Measurements from ENCODE around the gene TMEM270. TPM values are rescaled to one million over a fixed set of nuclear protein-coding genes. Genes with fewer than 3 reads are reported as not detected.

Gene TMEM270
- total RNA-seq, 1 experiment from 2014 or later: not detected

- H3K4me1 Mint-ChIP-seq (ENCODE audit: low read depth, unreplicated experiment): no peaks in the 10 kb centered on the region
- no peak overlapping the region for H3K27ac Mint-ChIP-seq (ENCODE audit: unreplicated experiment)
- Histone ChIP-seq H3K9me3 (no peaks in the 10 kb centered on the region), H3K4me1 (no peaks in the 10 kb centered on the region), H3K36me3 (ENCODE audit: control insufficient read depth, insufficient read depth, low read length) (no peaks in the 10 kb centered on the region), H3K4me3 (ENCODE audit: low read depth, low read length) (no peak overlapping the region), H3K27me3 (replicated peaks; ENCODE audit: control insufficient read depth, insufficient read depth, low read length) (no peaks in the 10 kb centered on the region)
- no peaks in the 10 kb centered on the region for H3K36me3 Mint-ChIP-seq (ENCODE audit: insufficient read depth, unreplicated experiment)
- CTCF ChIA-PET: no interaction called here
- POLR2A ChIA-PET: no interaction called here
- H3K27me3 Mint-ChIP-seq (ENCODE audit: insufficient read depth, unreplicated experiment): no peaks in the 10 kb centered on the region
- TF ChIP-seq CTCF (IDR thresholded peaks at IDR 0.05; ENCODE audit: insufficient read depth in 1 of 2, low read depth in 1 of 2, low read length in 1 of 2, severe bottlenecking in 1 of 2, unreplicated experiment in 1 of 2): no peak
- no peaks in the 10 kb centered on the region for H3K9me3 Mint-ChIP-seq (ENCODE audit: unreplicated experiment)
- H3K4me3 Mint-ChIP-seq (ENCODE audit: unreplicated experiment): no peak overlapping the region
- BruUV-seq (replicated peaks): no TSS peak
- intact Hi-C loops (cut with micrococcal nuclease; ENCODE audit: unreplicated experiment): no loop called here
- DNase-seq: peak in 1 of 2 experiments; percentile 27
These were observed 44.4 kb downstream of the TMEM270 start for GRCh38 chr7:73905360-73905759.

- Histone ChIP-seq H3K4me3 (ENCODE audit: low read depth, low read length) (no peak overlapping the region), H3K9me3 (no peaks in the 10 kb centered on the region), H3K36me3 (ENCODE audit: control insufficient read depth, insufficient read depth, low read length) (no peaks in the 10 kb centered on the region), H3K4me1 (no peaks in the 10 kb centered on the region), H3K27me3 (replicated peaks; ENCODE audit: control insufficient read depth, insufficient read depth, low read length) (no peaks in the 10 kb centered on the region)
- ChIA-PET CTCF (no interaction called here), POLR2A (no interaction called here)
- no peak for TF ChIP-seq CTCF (IDR thresholded peaks at IDR 0.05; ENCODE audit: insufficient read depth in 1 of 2, low read depth in 1 of 2, low read length in 1 of 2, severe bottlenecking in 1 of 2, unreplicated experiment in 1 of 2)
- Mint-ChIP-seq H3K27ac (ENCODE audit: unreplicated experiment) (no peak overlapping the region), H3K4me1 (ENCODE audit: low read depth, unreplicated experiment) (no peaks in the 10 kb centered on the region), H3K36me3 (ENCODE audit: insufficient read depth, unreplicated experiment) (no peaks in the 10 kb centered on the region), H3K27me3 (ENCODE audit: insufficient read depth, unreplicated experiment) (no peaks in the 10 kb centered on the region), H3K9me3 (ENCODE audit: unreplicated experiment) (no peaks in the 10 kb centered on the region), H3K4me3 (ENCODE audit: unreplicated experiment) (no peak overlapping the region)
- intact Hi-C loops (cut with micrococcal nuclease; ENCODE audit: unreplicated experiment): no loop called here
- DNase-seq: no peak
- no TSS peak for BruUV-seq (replicated peaks)
These were observed 45.9 kb downstream of the TMEM270 start for GRCh38 chr7:73906874-73907273.

GRCh38 chr7:73907554-73908122, 46.7 kb downstream of the TMEM270 start:
- no peaks in the 10 kb centered on the region for H3K36me3 Mint-ChIP-seq (ENCODE audit: insufficient read depth, unreplicated experiment)
- no peaks in the 10 kb centered on the region for H3K4me1 Mint-ChIP-seq (ENCODE audit: low read depth, unreplicated experiment)
- H3K27me3 Mint-ChIP-seq (ENCODE audit: insufficient read depth, unreplicated experiment): no peaks in the 10 kb centered on the region
- H3K4me1 ChIP-seq: no peaks in the 10 kb centered on the region
- no peaks in the 10 kb centered on the region for H3K27me3 ChIP-seq (replicated peaks; ENCODE audit: control insufficient read depth, insufficient read depth, low read length)
- no peak overlapping the region for H3K4me3 Mint-ChIP-seq (ENCODE audit: unreplicated experiment)
- H3K9me3 ChIP-seq: no peaks in the 10 kb centered on the region
- no TSS peak for BruUV-seq (replicated peaks)
- intact Hi-C loops (cut with micrococcal nuclease; ENCODE audit: unreplicated experiment): no loop called here
- DNase-seq: no peak
- ChIA-PET CTCF (no interaction called here), POLR2A (no interaction called here)
- H3K36me3 ChIP-seq (ENCODE audit: control insufficient read depth, insufficient read depth, low read length): no peaks in the 10 kb centered on the region
- TF ChIP-seq CTCF (IDR thresholded peaks at IDR 0.05; ENCODE audit: insufficient read depth in 1 of 2, low read depth in 1 of 2, low read length in 1 of 2, severe bottlenecking in 1 of 2, unreplicated experiment in 1 of 2): no peak
- H3K4me3 ChIP-seq (ENCODE audit: low read depth, low read length): no peak overlapping the region
- no peak overlapping the region for H3K27ac Mint-ChIP-seq (ENCODE audit: unreplicated experiment)
- no peaks in the 10 kb centered on the region for H3K9me3 Mint-ChIP-seq (ENCODE audit: unreplicated experiment)

Data from Caco-2 (cell line).